ENCODE data around the gene MCUR1.
"Not testable (repeated sequence)": the region's sequence is repeated elsewhere in the genome, so short reads cannot be mapped to it uniquely, and the experiment has no call there.

- TF ChIP-seq EZH2 (IDR thresholded peaks at IDR 0.05; ENCODE audit: low read length, unreplicated experiment); EZH2phosphoT487 (IDR thresholded peaks at IDR 0.05; ENCODE audit: borderline replicate concordance, low read length); CTCF (conservative IDR thresholded peaks at IDR 0.05; ENCODE audit: low read depth, low read length): not testable (repeated sequence)
Observed at GRCh38 chr6:13850690-13851089, 36.3 kb upstream of the MCUR1 start.

Measured in PC-3 (cell line).